C4-2B (cell line): Measurements from ENCODE around the gene TAF1.
A peak's percentile ranks its signal among the peaks of the same experiment; 100 is the strongest.
"Not testable (repeated sequence)": the region's sequence is repeated elsewhere in the genome, so short reads cannot be mapped to it uniquely, and the experiment has no call there.

Experiments
- H3K27ac ChIP-seq: fragments of 450-650 bp; 2 replicates; pipeline ENCODE4 v1.5.1; 2017
- ZFX ChIP-seq: fragments of 450-650 bp; IDR thresholded peaks from 2 replicates; pipeline ENCODE4 v1.6.1; 2017
- TF ChIP-seq, protein P1 (sequence below): fragments of 450-650 bp; conservative IDR thresholded peaks from 2 replicates; pipeline ENCODE4 v1.5.1; 2017; ENCODE audit warnings: mild to moderate bottlenecking

TAF1 gene

DNA sequence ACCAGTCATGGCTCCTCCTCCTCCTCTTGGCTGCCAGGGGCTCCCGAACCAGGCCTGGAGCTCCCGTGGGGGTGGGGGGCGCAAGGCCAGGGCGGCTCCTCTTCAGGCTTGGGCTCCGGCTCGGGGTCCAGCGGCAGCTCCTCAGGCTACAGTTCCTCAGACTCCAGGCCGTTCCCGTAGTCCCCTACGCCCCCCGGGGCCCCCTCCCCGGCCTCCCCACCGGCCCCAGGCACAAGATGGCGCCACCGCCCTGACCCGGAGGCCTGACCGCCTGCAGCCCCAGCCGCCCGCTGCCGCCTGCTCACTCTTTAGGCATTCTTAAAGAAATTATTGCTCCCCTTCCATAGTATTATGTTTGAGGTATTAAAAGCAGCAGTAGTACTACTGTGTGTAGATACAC lies 54.5 kb downstream of the TAF1 start:
- H3K27ac ChIP-seq: no peak overlapping the region
- TF ChIP-seq, protein P1, sequence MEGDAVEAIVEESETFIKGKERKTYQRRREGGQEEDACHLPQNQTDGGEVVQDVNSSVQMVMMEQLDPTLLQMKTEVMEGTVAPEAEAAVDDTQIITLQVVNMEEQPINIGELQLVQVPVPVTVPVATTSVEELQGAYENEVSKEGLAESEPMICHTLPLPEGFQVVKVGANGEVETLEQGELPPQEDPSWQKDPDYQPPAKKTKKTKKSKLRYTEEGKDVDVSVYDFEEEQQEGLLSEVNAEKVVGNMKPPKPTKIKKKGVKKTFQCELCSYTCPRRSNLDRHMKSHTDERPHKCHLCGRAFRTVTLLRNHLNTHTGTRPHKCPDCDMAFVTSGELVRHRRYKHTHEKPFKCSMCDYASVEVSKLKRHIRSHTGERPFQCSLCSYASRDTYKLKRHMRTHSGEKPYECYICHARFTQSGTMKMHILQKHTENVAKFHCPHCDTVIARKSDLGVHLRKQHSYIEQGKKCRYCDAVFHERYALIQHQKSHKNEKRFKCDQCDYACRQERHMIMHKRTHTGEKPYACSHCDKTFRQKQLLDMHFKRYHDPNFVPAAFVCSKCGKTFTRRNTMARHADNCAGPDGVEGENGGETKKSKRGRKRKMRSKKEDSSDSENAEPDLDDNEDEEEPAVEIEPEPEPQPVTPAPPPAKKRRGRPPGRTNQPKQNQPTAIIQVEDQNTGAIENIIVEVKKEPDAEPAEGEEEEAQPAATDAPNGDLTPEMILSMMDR: peak; percentile 6; the same call in 1 of the 2 replicates
- no peak for TF ChIP-seq ZFX

DNA sequence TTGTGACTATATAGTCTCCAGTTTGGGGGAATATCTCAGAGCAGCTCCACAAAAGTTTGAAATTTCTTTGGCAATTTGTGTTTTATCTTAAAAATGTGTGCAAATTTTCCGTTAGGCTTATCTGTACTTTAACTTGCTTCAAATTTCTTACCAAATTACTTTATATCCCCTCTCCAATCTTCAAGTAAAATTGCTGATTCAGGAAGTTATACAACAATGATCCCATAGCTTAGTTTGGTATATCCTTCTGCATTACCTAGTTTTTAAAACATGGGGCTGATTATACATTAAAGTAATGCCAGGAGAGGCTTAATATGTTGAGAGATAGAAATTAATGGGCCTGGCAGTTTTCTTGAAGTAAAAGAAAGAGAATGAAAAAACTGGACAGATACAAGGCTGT lies 66.6 kb downstream of the TAF1 start:
- H3K27ac ChIP-seq: no peak overlapping the region
- no peak for TF ChIP-seq ZFX
- TF ChIP-seq, protein P1: no peak

DNA sequence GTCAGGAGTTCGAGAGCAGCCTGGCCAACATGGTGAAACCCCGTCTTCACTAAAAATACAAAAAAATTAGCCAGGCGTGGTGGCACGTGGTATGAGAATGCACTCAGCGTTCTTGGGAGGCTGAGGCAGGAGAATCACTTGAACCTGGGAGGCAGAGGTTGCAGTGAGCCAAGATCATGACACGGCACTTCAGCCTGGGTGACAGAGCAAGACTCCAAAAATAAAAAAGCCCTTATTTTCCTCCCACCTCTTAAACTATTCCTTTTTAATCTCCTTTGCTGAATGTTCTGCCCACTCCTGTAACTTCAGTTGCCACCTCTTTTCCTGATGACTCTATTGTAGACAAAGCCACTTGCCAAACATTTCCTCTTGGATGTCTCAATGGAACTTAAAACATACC lies 72.6 kb downstream of the TAF1 start:
- H3K27ac ChIP-seq: no peak overlapping the region
- TF ChIP-seq, protein P1: no peak
- TF ChIP-seq ZFX: no peak

DNA sequence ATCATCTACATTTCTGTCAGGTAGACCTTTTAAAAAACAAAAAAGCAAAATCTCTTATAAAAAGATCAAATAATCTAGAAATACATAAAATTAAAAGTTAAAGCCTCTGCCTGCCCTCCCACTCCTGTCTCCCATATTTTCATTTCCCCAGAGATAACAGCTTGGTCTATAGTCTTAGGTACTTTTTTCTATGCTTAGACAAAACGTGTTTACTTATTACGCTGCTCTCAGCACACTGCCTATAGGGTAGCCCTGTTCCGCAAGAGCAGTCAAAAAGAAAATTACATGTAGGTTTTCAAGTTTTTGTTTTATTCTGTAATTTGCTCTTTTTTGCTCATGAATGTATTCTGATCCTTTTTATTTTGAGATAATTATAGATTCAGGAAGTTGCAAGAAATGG lies 73.3 kb downstream of the TAF1 start:
- no peak overlapping the region for H3K27ac ChIP-seq
- no peak for TF ChIP-seq ZFX
- TF ChIP-seq, protein P1: no peak

DNA sequence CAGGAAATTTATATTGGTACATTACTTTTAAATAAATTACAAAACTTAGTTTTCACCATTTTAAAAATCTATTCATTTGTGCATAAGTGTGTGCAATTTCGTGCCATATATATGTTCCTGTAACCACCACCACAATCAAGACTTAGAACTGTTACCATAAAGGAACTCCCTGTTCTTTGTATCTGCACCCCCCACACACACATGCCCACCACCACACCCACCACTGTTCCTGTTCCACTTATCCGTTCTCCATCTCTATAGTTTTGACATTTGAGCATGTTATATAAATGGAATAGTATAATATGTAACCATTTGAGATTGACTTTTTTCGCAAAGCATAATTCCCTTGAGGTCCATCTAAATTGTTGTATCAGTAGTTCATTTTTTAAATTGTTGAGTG lies 73.7 kb downstream of the TAF1 start:
- no peak for TF ChIP-seq ZFX
- TF ChIP-seq, protein P1: no peak
- no peak overlapping the region for H3K27ac ChIP-seq

DNA sequence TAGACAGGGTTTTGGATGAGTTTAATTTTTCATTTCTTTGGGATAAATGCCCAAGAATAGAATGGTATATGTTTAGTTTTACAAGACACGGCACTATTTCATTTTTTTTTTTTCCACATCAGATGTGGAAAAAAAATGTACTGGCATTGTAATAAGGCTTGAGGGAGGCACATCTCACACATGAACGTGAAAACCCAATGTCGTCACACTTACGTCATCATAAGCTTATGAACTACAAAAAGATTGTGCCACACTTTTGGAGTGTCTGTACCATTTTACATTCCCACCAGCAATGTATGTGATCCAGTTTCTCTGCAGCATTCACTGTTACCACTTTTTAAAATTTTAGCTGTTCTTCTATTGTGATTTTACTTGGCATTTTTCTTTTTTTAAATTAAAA lies 74.2 kb downstream of the TAF1 start:
- TF ChIP-seq, protein P1: no peak
- TF ChIP-seq ZFX: no peak
- H3K27ac ChIP-seq: no peak overlapping the region

DNA sequence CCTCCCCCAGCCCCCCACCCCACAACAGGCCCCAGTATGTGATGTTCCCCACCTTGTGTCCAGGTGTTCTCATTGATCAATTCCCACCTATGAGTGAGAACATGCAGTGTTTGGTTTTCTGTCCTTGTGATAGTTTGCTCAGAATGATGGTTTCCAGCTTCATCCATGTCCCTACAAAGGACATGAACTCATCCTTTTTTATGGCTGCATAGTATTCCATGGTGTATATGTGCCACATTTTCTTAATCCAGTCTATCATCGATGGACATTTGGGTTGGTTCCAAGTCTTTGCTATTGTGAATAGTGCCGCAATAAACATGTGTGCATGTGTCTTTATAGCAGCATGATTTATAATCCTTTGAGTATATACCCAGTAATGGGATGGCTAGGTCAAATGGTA lies 75.7 kb downstream of the TAF1 start:
- H3K27ac ChIP-seq: not testable (repeated sequence)

DNA sequence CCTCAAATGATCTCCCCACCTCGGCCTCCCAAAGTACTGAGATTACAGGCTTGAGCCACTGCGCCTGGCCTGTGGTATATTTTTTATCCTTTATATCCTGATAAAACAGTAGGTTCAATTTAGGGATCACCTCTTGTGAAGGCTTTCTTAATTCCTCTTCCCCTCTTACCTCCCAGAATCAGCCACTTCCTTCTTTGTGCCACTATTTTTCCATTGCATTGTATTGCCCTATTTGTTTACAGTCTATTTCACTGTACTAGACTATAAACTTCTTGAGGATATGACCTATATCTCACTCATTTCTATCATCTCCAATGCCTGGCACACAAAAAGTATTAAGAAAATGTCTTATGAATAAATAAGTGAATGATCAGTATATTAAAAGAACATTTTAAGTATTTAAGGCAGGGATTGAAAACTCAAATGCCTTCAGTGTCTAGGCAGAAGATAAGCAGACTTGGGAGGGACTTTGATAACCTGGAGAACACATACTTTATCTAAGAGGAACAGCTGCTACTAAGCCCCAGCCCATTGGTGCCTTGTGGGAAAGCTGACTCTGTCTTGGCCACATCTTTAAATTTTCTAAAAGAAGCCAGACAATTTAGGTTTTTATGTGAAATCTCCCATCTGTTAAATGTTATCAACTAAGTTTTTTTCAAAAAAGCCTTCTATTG lies 84.4 kb downstream of the TAF1 start:
- H3K27ac ChIP-seq: no peak overlapping the region
- TF ChIP-seq, protein P1: no peak
- no peak for TF ChIP-seq ZFX

DNA sequence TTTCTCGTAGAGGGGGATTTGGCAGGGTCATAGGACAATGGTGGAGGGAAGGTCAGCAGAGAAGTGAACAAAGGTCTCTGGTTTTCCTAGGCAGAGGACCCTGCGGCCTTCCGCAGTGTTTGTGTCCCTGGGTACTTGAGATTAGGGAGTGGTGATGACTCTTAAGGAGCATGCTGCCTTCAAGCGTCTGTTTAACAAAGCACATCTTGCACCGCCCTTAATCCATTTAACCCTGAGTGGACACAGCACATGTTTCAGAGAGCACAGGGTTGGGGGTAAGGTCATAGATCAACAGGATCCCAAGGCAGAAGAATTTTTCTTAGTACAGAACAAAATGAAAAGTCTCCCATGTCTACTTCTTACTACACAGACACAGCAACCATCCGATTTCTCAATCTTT lies 85.4 kb downstream of the TAF1 start:
- not testable (repeated sequence) for H3K27ac ChIP-seq
